GM23338 (cell line): Measurements from ENCODE around the gene AGBL4. TPM values are rescaled to one million over a fixed set of nuclear protein-coding genes. Genes with fewer than 3 reads are reported as not detected.

Experiments used
- ATAC-seq: fragments of 200-7000 bp; cut with Tn5 transposase; 3 replicates; pipeline ENCODE4 v1.9.1; 2020
- DNase-seq: peaks from one replicate; pipeline ENCODE4 v3.0.0-alpha.2; 2015; ENCODE audit warnings: low spot score
- H2AFZ ChIP-seq: fragments of 200-600 bp; sonication (generic); 2 replicates; pipeline ENCODE4 v1.8.0; 2016; ENCODE audit warnings: antibody characterized with exemption, mild to moderate bottlenecking, moderate library complexity
- H3F3A ChIP-seq: fragments of 200-600 bp; sonication (generic); replicated peaks from 2 replicates; pipeline ENCODE4 v1.8.0; 2017; ENCODE audit warnings: antibody characterized with exemption, mixed run types, low read depth
- H3K27ac ChIP-seq: fragments of 200-600 bp; sonication (generic); 2 replicates; pipeline ENCODE4 v1.6.1; 2016; ENCODE audit warnings: low read depth
- H3K27me3 ChIP-seq: fragments of 200-600 bp; sonication (generic); 2 replicates; pipeline ENCODE4 v1.8.0; 2016; ENCODE audit warnings: mild to moderate bottlenecking, mixed run types, moderate library complexity; ENCODE audit not compliant: insufficient read depth
- H3K36me3 ChIP-seq: fragments of 200-600 bp; sonication (generic); 2 replicates; pipeline ENCODE4 v1.8.0; 2016; ENCODE audit warnings: mild to moderate bottlenecking; ENCODE audit not compliant: insufficient read depth
- H3K4me1 ChIP-seq: fragments of 200-600 bp; sonication (generic); 2 replicates; pipeline ENCODE4 v1.8.0; 2016; ENCODE audit warnings: mild to moderate bottlenecking, moderate library complexity; ENCODE audit not compliant: insufficient read depth
- H3K4me2 ChIP-seq: fragments of 200-600 bp; sonication (generic); 2 replicates; pipeline ENCODE4 v1.7.1; 2017; ENCODE audit warnings: mixed run types
- H3K4me3 ChIP-seq: fragments of 200-600 bp; sonication (generic); 2 replicates; pipeline ENCODE4 v1.6.1; 2016; ENCODE audit warnings: mixed run types
- H3K79me2 ChIP-seq: fragments of 200-600 bp; sonication (generic); replicated peaks from 2 replicates; pipeline ENCODE4 v1.8.0; 2017; ENCODE audit warnings: mild to moderate bottlenecking; ENCODE audit not compliant: insufficient read depth
- H3K9me2 ChIP-seq: fragments of 200-600 bp; sonication (generic); 2 replicates; pipeline ENCODE4 v1.8.0; 2017; ENCODE audit not compliant: insufficient read depth
- H4K20me1 ChIP-seq: fragments of 200-600 bp; sonication (generic); replicated peaks from 2 replicates; pipeline ENCODE4 v1.8.0; 2017; ENCODE audit warnings: mild to moderate bottlenecking; ENCODE audit not compliant: insufficient read depth
- H3K27ac Mint-ChIP-seq: 2 replicates; pipeline ENCODE4 v1.8.0; 2020; ENCODE audit warnings: inconsistent platforms, mild to moderate bottlenecking, moderate library complexity, mixed read lengths
- H3K27me3 Mint-ChIP-seq: 3 replicates; pipeline ENCODE4 v1.8.0; 2022; ENCODE audit warnings: low read depth, mild to moderate bottlenecking, moderate library complexity, mixed read lengths, inconsistent platforms; ENCODE audit not compliant: insufficient read depth, poor library complexity
- H3K36me3 Mint-ChIP-seq: 3 replicates; pipeline ENCODE4 v1.8.0; 2021; ENCODE audit warnings: low read depth, mild to moderate bottlenecking, inconsistent platforms, moderate library complexity, mixed read lengths
- H3K4me1 Mint-ChIP-seq: 3 replicates; pipeline ENCODE4 v1.8.0; 2020; ENCODE audit warnings: mild to moderate bottlenecking, inconsistent platforms, mixed read lengths
- H3K4me3 Mint-ChIP-seq: 3 replicates; pipeline ENCODE4 v1.8.0; 2021; ENCODE audit warnings: moderate library complexity, mild to moderate bottlenecking, inconsistent platforms, mixed read lengths
- H3K9me3 Mint-ChIP-seq: 3 replicates; pipeline ENCODE4 v1.8.0; 2020; ENCODE audit warnings: moderate library complexity, mild to moderate bottlenecking, inconsistent platforms, mixed read lengths
- CREB1 ChIP-seq: fragments of 250-450 bp; sonication (Bioruptor Pico); IDR thresholded peaks from 2 replicates; pipeline ENCODE4 v1.5.0; 2020; ENCODE audit warnings: low read depth, mild to moderate bottlenecking, moderate library complexity
- EZH2 ChIP-seq: fragments of 200-600 bp; sonication (generic); IDR thresholded peaks from one replicate; pipeline ENCODE4 v1.8.0; 2017; ENCODE audit warnings: antibody characterized with exemption, mild to moderate bottlenecking, low read depth; ENCODE audit not compliant: unreplicated experiment
- EZH2phosphoT487 ChIP-seq: fragments of 200-600 bp; sonication (generic); IDR thresholded peaks from one replicate; pipeline ENCODE4 v1.8.1; 2018; ENCODE audit warnings: antibody characterized with exemption; ENCODE audit not compliant: unreplicated experiment
- JUNB ChIP-seq: IDR thresholded peaks from one replicate; pipeline ENCODE4 v1.6.1; 2016; ENCODE audit warnings: antibody characterized with exemption; ENCODE audit not compliant: unreplicated experiment
- NANOG ChIP-seq: IDR thresholded peaks from 2 replicates; pipeline ENCODE4 v1.6.1; 2016; ENCODE audit warnings: antibody characterized with exemption, borderline replicate concordance
- POLR2AphosphoS5 ChIP-seq: IDR thresholded peaks from 2 replicates; pipeline ENCODE4 v1.6.1; 2016; ENCODE audit warnings: antibody characterized with exemption, low read depth
- STAT1 ChIP-seq: IDR thresholded peaks from one replicate; pipeline ENCODE4 v1.6.1; 2016; ENCODE audit warnings: antibody characterized with exemption; ENCODE audit not compliant: unreplicated experiment
- ZNF114 ChIP-seq: fragments of 250-450 bp; sonication (Bioruptor Pico); IDR thresholded peaks from 2 replicates; pipeline ENCODE4 v1.5.0; 2020; ENCODE audit warnings: mild to moderate bottlenecking, moderate library complexity
- ZNF331 ChIP-seq: fragments of 250-450 bp; sonication (Bioruptor Pico); IDR thresholded peaks from 2 replicates; pipeline ENCODE4 v1.5.0; 2020; ENCODE audit warnings: low read depth, mild to moderate bottlenecking, moderate library complexity
- ZNF462 ChIP-seq: fragments of 250-450 bp; sonication (Bioruptor Pico); IDR thresholded peaks from 2 replicates; pipeline ENCODE4 v1.5.0; 2020; ENCODE audit warnings: mild to moderate bottlenecking, moderate library complexity
- polyA plus RNA-seq: library from polyadenylated mRNA; unstranded; fragments of >200 nt; fragmentation: Nextera tagmentation; extraction: Ambion mirVana; gene quantifications from 2 replicates; pipeline ENCODE4 v1.2.1, GENCODE V29; 2016
- total RNA-seq: library from RNA; depleted of rRNA; stranded (reverse); fragments of >200 nt; shearing (Covaris generic); gene quantifications from 2 replicates; pipeline ENCODE4 v1.2.3, GENCODE V29; 2014
- TF ChIP-seq, protein P1 (sequence below): IDR thresholded peaks from one replicate; pipeline ENCODE4 v1.6.1; 2018; ENCODE audit warnings: antibody characterized with exemption; ENCODE audit not compliant: unreplicated experiment
- TF ChIP-seq, protein P2 (sequence below), 2 experiments: fragments of 200-600 bp in 1 of 2; sonication (generic) in 1 of 2; conservative IDR thresholded peaks; 2 replicates each; pipeline versions ENCODE4 v1.5.1 to v1.6.1; 2016 to 2017; ENCODE audit warnings: antibody characterized with exemption in 2 of 2, low read depth in 2 of 2, mild to moderate bottlenecking in 2 of 2, moderate library complexity in 1 of 2
- TF ChIP-seq, protein P3 (sequence below): IDR thresholded peaks from 2 replicates; pipeline ENCODE4 v1.6.1; 2016; ENCODE audit warnings: antibody characterized with exemption

Gene AGBL4
- total and polyA plus RNA-seq, 2 experiments from 2014 or later: 0.91 to 1.5 TPM

- no peak for TF ChIP-seq POLR2AphosphoS5
- no peak for TF ChIP-seq STAT1
- TF ChIP-seq, protein P1, sequence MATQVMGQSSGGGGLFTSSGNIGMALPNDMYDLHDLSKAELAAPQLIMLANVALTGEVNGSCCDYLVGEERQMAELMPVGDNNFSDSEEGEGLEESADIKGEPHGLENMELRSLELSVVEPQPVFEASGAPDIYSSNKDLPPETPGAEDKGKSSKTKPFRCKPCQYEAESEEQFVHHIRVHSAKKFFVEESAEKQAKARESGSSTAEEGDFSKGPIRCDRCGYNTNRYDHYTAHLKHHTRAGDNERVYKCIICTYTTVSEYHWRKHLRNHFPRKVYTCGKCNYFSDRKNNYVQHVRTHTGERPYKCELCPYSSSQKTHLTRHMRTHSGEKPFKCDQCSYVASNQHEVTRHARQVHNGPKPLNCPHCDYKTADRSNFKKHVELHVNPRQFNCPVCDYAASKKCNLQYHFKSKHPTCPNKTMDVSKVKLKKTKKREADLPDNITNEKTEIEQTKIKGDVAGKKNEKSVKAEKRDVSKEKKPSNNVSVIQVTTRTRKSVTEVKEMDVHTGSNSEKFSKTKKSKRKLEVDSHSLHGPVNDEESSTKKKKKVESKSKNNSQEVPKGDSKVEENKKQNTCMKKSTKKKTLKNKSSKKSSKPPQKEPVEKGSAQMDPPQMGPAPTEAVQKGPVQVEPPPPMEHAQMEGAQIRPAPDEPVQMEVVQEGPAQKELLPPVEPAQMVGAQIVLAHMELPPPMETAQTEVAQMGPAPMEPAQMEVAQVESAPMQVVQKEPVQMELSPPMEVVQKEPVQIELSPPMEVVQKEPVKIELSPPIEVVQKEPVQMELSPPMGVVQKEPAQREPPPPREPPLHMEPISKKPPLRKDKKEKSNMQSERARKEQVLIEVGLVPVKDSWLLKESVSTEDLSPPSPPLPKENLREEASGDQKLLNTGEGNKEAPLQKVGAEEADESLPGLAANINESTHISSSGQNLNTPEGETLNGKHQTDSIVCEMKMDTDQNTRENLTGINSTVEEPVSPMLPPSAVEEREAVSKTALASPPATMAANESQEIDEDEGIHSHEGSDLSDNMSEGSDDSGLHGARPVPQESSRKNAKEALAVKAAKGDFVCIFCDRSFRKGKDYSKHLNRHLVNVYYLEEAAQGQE: no peak
- TF ChIP-seq ZNF331: no peak
- TF ChIP-seq EZH2: no peak
- TF ChIP-seq, protein P2, sequence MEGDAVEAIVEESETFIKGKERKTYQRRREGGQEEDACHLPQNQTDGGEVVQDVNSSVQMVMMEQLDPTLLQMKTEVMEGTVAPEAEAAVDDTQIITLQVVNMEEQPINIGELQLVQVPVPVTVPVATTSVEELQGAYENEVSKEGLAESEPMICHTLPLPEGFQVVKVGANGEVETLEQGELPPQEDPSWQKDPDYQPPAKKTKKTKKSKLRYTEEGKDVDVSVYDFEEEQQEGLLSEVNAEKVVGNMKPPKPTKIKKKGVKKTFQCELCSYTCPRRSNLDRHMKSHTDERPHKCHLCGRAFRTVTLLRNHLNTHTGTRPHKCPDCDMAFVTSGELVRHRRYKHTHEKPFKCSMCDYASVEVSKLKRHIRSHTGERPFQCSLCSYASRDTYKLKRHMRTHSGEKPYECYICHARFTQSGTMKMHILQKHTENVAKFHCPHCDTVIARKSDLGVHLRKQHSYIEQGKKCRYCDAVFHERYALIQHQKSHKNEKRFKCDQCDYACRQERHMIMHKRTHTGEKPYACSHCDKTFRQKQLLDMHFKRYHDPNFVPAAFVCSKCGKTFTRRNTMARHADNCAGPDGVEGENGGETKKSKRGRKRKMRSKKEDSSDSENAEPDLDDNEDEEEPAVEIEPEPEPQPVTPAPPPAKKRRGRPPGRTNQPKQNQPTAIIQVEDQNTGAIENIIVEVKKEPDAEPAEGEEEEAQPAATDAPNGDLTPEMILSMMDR (conservative IDR thresholded peaks at IDR 0.05; ENCODE audit: low read depth in 2 of 2): no peak
- no peak for TF ChIP-seq ZNF114 (CRISPR knock-in tag)
- no peak for TF ChIP-seq CREB1 (CRISPR knock-in tag)
- TF ChIP-seq NANOG: no peak
- TF ChIP-seq, protein P3, sequence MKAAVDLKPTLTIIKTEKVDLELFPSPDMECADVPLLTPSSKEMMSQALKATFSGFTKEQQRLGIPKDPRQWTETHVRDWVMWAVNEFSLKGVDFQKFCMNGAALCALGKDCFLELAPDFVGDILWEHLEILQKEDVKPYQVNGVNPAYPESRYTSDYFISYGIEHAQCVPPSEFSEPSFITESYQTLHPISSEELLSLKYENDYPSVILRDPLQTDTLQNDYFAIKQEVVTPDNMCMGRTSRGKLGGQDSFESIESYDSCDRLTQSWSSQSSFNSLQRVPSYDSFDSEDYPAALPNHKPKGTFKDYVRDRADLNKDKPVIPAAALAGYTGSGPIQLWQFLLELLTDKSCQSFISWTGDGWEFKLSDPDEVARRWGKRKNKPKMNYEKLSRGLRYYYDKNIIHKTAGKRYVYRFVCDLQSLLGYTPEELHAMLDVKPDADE: no peak
- no peak for TF ChIP-seq JUNB
- no peak for TF ChIP-seq ZNF462 (CRISPR knock-in tag)
- no peak for TF ChIP-seq EZH2phosphoT487
- Histone ChIP-seq H3K27ac (no peak overlapping the region), H3K4me3 (no peak overlapping the region), H3K27me3 (no peaks in the 10 kb centered on the region), H3K4me1 (no peaks in the 10 kb centered on the region), H3K4me2 (no peak overlapping the region), H3K36me3 (peaks cover 16% of the 10 kb centered on the region; the same call in 1 of the 2 replicates), H3K79me2 (no peaks in the 10 kb centered on the region), H3F3A (no peaks in the 10 kb centered on the region), H3K9me2 (no peaks in the 10 kb centered on the region), H2AFZ (no peak overlapping the region), H4K20me1 (no peaks in the 10 kb centered on the region)
- Mint-ChIP-seq H3K4me3 (no peak overlapping the region), H3K9me3 (peaks cover 90% of the 10 kb centered on the region), H3K27ac (no peak overlapping the region), H3K4me1 (no peaks in the 10 kb centered on the region), H3K27me3 (no peaks in the 10 kb centered on the region), H3K36me3 (peaks cover 20% of the 10 kb centered on the region)
- DNase-seq (no peak), ATAC-seq (no peak)
Measured at GRCh38 chr1:49544615-49545014, 479.1 kb downstream of the AGBL4 start.
